Mesothelial cell of epicardium (in vitro differentiated cells): ENCODE data around the gene C1QTNF2. TPM values are rescaled to one million over a fixed set of nuclear protein-coding genes. Genes with fewer than 3 reads are reported as not detected.

Source experiments
- DNase-seq, 2 experiments: peaks; one replicate each; pipeline ENCODE4 v3.0.0; 2021; ENCODE audit warnings: low spot score in 2 of 2; ENCODE audit not compliant: unreplicated experiment in 2 of 2
- H3K27ac Mint-ChIP-seq: 2 replicates; pipeline ENCODE4 v1.8.0; 2021; ENCODE audit warnings: mixed read lengths
- H3K27me3 Mint-ChIP-seq: 2 replicates; pipeline ENCODE4 v1.8.0; 2021; ENCODE audit warnings: low read depth, mixed read lengths
- H3K36me3 Mint-ChIP-seq: 2 replicates; pipeline ENCODE4 v1.8.0; 2021; ENCODE audit warnings: mixed read lengths
- H3K4me1 Mint-ChIP-seq: 2 replicates; pipeline ENCODE4 v1.8.0; 2021; ENCODE audit warnings: mixed read lengths
- H3K4me3 Mint-ChIP-seq: 2 replicates; pipeline ENCODE4 v1.8.0; 2021; ENCODE audit warnings: mild to moderate bottlenecking, moderate library complexity, mixed read lengths
- H3K9me3 Mint-ChIP-seq: 2 replicates; pipeline ENCODE4 v1.8.0; 2021; ENCODE audit warnings: mixed read lengths
- total RNA-seq: library from RNA; stranded (reverse); gene quantifications from 3 replicates; pipeline ENCODE4 v1.2.1, GENCODE V29; 2021
- TF ChIP-seq, protein P1 (sequence below): fragments of 200-600 bp; sonication (generic); IDR thresholded peaks from one replicate; pipeline ENCODE4 v1.5.0; 2021; ENCODE audit warnings: antibody characterized with exemption; ENCODE audit not compliant: unreplicated experiment

The C1QTNF2 gene
- 1.3 to 1.8 TPM (median 1.4 TPM) in 3 replicates for total RNA-seq

- TF ChIP-seq, protein P1, sequence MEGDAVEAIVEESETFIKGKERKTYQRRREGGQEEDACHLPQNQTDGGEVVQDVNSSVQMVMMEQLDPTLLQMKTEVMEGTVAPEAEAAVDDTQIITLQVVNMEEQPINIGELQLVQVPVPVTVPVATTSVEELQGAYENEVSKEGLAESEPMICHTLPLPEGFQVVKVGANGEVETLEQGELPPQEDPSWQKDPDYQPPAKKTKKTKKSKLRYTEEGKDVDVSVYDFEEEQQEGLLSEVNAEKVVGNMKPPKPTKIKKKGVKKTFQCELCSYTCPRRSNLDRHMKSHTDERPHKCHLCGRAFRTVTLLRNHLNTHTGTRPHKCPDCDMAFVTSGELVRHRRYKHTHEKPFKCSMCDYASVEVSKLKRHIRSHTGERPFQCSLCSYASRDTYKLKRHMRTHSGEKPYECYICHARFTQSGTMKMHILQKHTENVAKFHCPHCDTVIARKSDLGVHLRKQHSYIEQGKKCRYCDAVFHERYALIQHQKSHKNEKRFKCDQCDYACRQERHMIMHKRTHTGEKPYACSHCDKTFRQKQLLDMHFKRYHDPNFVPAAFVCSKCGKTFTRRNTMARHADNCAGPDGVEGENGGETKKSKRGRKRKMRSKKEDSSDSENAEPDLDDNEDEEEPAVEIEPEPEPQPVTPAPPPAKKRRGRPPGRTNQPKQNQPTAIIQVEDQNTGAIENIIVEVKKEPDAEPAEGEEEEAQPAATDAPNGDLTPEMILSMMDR: no peak
- peaks cover 12% of the 10 kb centered on the region for H3K9me3 Mint-ChIP-seq
- peak within 1 kb of the TSS; percentile 61 for H3K4me3 Mint-ChIP-seq
- peaks cover 8% of the 10 kb centered on the region for H3K4me1 Mint-ChIP-seq
- peak; percentile 47 to 69 for DNase-seq
- peaks cover 64% of the 10 kb centered on the region for H3K27me3 Mint-ChIP-seq
- H3K27ac Mint-ChIP-seq: peak within 1 kb of the TSS; percentile 28
- peaks cover 3% of the 10 kb centered on the region for H3K36me3 Mint-ChIP-seq
These were observed at the start of gene C1QTNF2 for GRCh38 chr5:160369990-160370712. Gene C1QTNF2, minus strand, starts transcription at chr5:160370626. Its CDS starts 15,615 bp downstream, at chr5:160355011.

- TF ChIP-seq, protein P1: no peak
- no peak for DNase-seq
- H3K4me3 Mint-ChIP-seq: peak overlapping the region; percentile 98
- H3K27ac Mint-ChIP-seq: peak overlapping the region; percentile 98
- H3K4me1 Mint-ChIP-seq: peaks cover 64% of the 10 kb centered on the region
- peaks cover 2% of the 10 kb centered on the region for H3K36me3 Mint-ChIP-seq
- no peaks in the 10 kb centered on the region for H3K27me3 Mint-ChIP-seq
- H3K9me3 Mint-ChIP-seq: no peaks in the 10 kb centered on the region
These were observed 49.8 kb upstream of the C1QTNF2 start for GRCh38 chr5:160420331-160420610.

DNA sequence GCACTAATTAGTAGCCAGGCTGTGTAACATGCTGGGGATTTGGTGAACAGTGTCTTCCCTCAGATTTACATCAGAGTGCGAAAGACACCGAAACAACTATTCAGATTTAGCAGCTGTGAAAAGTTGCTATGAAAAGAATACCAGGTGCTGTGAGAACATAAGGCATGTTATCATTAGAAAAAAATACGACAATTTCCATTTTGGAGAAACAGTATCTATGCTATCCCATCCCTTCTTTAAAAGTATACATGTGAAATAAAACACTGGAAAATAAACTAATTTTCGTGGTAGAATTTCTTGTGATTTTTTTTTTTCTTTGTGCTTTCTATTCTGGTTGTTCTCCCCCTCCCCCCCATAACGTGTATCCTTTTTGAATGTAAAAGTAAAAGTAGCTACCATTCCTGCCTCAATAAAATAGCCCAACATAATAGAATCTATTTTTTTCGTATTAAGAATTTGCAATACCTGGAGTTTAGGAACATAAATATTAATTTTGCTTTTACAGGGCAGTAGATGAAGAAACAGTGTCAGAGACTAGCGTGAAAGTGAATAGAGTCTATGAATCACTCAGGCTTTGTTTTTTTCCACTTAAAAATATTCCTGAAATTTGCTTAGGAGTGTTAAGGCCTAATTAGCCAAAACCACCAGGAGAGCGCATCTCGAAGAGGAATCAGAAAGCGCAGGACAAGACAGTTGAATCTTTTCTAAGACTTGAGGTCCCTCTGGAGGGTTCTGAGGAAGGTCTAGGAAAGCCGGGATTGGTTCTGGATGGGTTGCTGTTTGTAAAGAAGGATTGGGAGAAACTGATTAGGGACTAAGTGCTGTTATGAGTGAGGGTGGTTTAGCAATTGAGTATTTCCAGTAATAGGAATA, 49.3 kb upstream of the C1QTNF2 start:
- Mint-ChIP-seq H3K27me3 (no peaks in the 10 kb centered on the region), H3K4me1 (peaks cover 58% of the 10 kb centered on the region), H3K27ac (peak overlapping the region; percentile 98), H3K36me3 (peaks cover under 1% of the 10 kb centered on the region), H3K4me3 (peak overlapping the region; percentile 98), H3K9me3 (no peaks in the 10 kb centered on the region)
- no peak for DNase-seq
- TF ChIP-seq, protein P1: no peak

GRCh38 chr5:160418561-160419457, 48.4 kb upstream of the C1QTNF2 start, which contains the start of gene SLU7:
Gene SLU7, minus strand, starts transcription at chr5:160419081. Its CDS starts 3,787 bp downstream, at chr5:160415294.
- TF ChIP-seq, protein P1: no peak
- Mint-ChIP-seq H3K27me3 (no peaks in the 10 kb centered on the region), H3K4me3 (peak within 1 kb of the TSS; percentile 98), H3K9me3 (no peaks in the 10 kb centered on the region), H3K27ac (peak within 1 kb of the TSS; percentile 98), H3K36me3 (no peaks in the 10 kb centered on the region), H3K4me1 (peaks cover 51% of the 10 kb centered on the region)
- DNase-seq: peak; percentile 87 to 98
